ENCODE results near the gene SEPTIN1.

Gene SEPTIN1

GRCh38 chr16:30357715-30358576, 24.4 kb downstream of the SEPTIN1 start:
- H3K27ac ChIP-seq: no peak overlapping the region; the same call in 1 of the 2 replicates
- TF ChIP-seq CTCF (conservative IDR thresholded peaks at IDR 0.05): no peak
- no peak for TF ChIP-seq ZFX (IDR thresholded peaks at IDR 0.05)

GRCh38 chr16:30357085-30357714, 25.2 kb downstream of the SEPTIN1 start:
- H3K27ac ChIP-seq: peak overlapping the region; percentile 95
- TF ChIP-seq CTCF (conservative IDR thresholded peaks at IDR 0.05) (no peak), ZFX (IDR thresholded peaks at IDR 0.05) (no peak)

GRCh38 chr16:30356401-30357084, 25.8 kb downstream of the SEPTIN1 start:
- TF ChIP-seq CTCF (conservative IDR thresholded peaks at IDR 0.05): no peak
- no peak for TF ChIP-seq ZFX (IDR thresholded peaks at IDR 0.05)
- H3K27ac ChIP-seq: peak overlapping the region; percentile 95

- peak overlapping the region; percentile 95 for H3K27ac ChIP-seq
- TF ChIP-seq CTCF (conservative IDR thresholded peaks at IDR 0.05): no peak
- TF ChIP-seq ZFX (IDR thresholded peaks at IDR 0.05): no peak
Measured at GRCh38 chr16:30355954-30356308, 26.4 kb downstream of the SEPTIN1 start.

GRCh38 chr16:30355144-30355953, 27.0 kb downstream of the SEPTIN1 start, which contains the start of gene CD2BP2:
Gene CD2BP2 (minus strand): TSS chr16:30355308. CDS start chr16:30354681, 627 bp downstream.
- H3K27ac ChIP-seq: peak within 1 kb of the TSS; percentile 95
- TF ChIP-seq CTCF (conservative IDR thresholded peaks at IDR 0.05) (no peak), ZFX (IDR thresholded peaks at IDR 0.05) (no peak)

- H3K27ac ChIP-seq: peak overlapping the region; percentile 95
- TF ChIP-seq CTCF (conservative IDR thresholded peaks at IDR 0.05) (no peak), ZFX (IDR thresholded peaks at IDR 0.05) (peak; percentile 39; the same call in 1 of the 2 replicates)
Measured at GRCh38 chr16:30354423-30355143, 27.8 kb downstream of the SEPTIN1 start.

Measured in C4-2B (cell line).